ENCODE data around the gene PKNOX2.

The PKNOX2 gene

GRCh38 chr11:125262194-125262829 is 97.8 kb downstream of the PKNOX2 start:
- DNase-seq (ENCODE audit: low read depth), result no peak

DNA sequence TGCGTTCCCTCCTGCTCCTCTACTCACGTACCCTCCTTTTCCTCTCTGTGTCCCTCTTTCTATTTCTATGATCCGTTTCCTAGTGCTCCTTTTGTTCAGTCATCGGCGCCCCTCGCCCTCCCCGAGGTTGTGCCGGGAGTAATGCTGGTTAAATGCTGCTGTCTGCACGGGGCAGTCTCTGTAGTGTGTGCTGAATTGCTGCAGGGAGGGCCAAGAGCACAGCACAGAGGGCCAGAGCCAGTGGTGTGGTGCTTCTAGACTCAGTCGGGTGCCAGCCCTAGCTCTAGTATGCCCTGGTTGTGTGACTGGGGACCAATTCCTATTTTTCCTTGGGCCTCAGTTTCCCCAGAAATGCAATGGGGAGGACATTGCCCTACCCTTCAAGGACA is 98.3 kb downstream of the PKNOX2 start:
- no peak for DNase-seq (ENCODE audit: low read depth)

- DNase-seq (ENCODE audit: low read depth), result no peak
Measured at GRCh38 chr11:125263268-125263790, 98.8 kb downstream of the PKNOX2 start.

DNA sequence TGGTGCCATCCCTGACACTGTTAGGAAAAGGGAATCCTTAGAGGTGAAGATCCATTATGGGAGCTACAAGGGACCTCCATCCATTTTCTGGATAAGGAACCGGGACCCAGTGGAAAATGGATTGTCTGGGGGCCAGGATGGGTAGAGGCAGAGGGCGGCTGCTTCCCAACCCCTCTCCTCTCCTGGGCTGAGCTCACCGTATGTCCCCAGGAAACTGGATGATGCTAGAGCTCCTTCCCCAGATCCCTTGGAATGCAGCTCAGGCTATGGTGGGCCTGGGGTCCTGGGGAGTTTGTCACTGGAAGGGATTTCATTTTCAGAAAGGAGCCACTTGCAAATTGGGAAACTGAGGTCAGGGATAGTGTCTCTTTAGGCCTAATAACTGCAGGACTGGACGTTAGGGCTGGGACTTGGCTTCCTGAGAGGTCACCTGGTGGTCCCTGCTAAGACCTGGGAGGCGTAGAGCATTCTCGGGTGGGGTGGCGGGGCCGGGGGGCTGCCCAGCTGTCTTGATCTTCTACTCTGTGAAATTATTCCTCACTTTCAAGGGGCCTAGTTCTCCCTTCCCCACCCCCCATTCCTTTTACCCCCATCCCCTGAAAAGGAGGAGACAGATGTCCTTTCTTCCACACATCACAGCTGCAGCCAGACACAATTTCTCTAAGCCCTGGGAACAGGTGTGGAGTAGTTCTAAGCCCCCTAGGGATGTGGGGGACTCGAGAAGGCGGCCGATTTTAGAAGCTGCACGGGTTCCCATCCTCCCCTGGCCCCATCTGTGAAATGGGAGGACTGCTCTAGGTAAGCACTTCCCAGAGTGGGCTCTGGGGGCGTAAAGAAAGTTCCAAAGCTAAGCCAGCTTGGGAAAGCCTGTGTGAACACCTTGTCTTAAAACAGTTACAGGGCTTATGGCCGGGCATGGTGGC is 99.8 kb downstream of the PKNOX2 start:
- DNase-seq (ENCODE audit: low read depth), result no peak

GRCh38 chr11:125267548-125267947 is 103.0 kb downstream of the PKNOX2 start:
- no peak for DNase-seq (ENCODE audit: low read depth)

GRCh38 chr11:125268611-125269010 is 104.1 kb downstream of the PKNOX2 start:
- DNase-seq (ENCODE audit: low read depth), result no peak

GRCh38 chr11:125270106-125270505 is 105.6 kb downstream of the PKNOX2 start:
- DNase-seq (ENCODE audit: low read depth), result no peak

- no peak for DNase-seq (ENCODE audit: low read depth)
Measured at GRCh38 chr11:125270711-125271110, 106.2 kb downstream of the PKNOX2 start.

GRCh38 chr11:125271483-125272091 is 107.0 kb downstream of the PKNOX2 start:
- no peak for DNase-seq (ENCODE audit: low read depth)

DNA sequence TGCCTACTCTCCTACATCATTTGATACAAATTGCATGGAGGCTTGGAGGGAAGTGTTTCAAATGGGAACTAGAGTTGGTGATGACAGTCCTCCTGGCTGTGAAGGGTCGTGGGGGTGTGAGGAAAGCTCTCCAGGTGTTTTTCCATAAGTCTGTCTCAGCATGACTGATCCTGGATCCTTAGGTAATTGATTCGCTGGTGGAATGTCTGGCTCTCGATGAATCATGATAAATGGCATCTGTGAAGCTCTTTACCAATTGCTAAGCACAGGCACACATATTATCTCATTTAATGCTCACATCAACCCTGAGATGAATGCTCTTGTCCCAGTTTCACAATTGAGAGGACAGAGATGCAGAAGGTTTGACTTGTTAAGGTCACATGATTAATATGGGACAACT is 107.5 kb downstream of the PKNOX2 start:
- no peak for DNase-seq (ENCODE audit: low read depth)

GRCh38 chr11:125272821-125273220 is 108.3 kb downstream of the PKNOX2 start:
- DNase-seq (ENCODE audit: low read depth), result no peak

- no peak for DNase-seq (ENCODE audit: low read depth)
Measured at GRCh38 chr11:125273519-125274000, 109.0 kb downstream of the PKNOX2 start.

GRCh38 chr11:125274309-125274708 is 109.8 kb downstream of the PKNOX2 start:
- no peak for DNase-seq (ENCODE audit: low read depth)

DNA sequence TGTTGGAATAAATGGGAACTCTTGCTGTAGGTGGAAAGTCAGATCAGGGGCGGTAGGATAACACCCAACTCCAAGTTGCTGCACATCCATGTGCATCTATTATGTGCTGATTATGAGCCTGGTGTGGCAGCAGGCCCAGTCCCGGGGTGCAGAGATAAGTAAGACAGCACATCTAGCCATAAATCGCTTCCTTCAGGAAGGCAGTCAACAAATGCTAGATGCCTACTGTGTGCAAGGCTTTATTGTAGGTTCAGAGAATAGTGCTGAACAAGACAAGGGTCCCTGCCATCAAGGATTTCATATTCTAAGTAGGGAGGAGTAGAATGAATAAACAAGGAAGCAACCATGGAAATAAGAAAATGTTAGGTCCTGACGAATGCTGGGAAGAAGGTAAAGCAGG is 110.2 kb downstream of the PKNOX2 start:
- no peak for DNase-seq (ENCODE audit: low read depth)

- DNase-seq (ENCODE audit: low read depth), result no peak
Measured at GRCh38 chr11:125275905-125276618, 111.5 kb downstream of the PKNOX2 start.

- no peak for DNase-seq (ENCODE audit: low read depth)
Measured at GRCh38 chr11:125276619-125276976, 112.0 kb downstream of the PKNOX2 start.

- no peak for DNase-seq (ENCODE audit: low read depth)
Measured at GRCh38 chr11:125279676-125280418, 115.3 kb downstream of the PKNOX2 start.

DNA sequence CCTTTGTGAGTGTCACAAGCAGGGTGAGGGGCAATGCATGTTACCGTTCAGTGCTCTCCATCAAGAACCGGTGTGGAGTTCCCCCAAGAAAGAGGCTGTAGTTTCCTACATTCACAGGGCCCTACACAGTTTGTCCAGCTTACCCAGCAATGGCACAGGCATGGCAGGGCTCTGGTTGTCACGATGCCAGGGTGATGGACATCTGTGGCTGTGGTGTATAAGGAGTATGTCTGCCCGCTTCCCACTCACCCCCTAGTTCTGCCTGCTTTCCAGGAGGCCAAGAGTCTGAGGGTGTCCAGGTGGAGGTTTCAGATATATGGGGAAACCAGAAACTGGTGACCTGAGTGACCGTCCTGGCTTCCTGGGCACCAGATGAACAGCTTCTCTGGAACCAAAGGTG is 116.1 kb downstream of the PKNOX2 start:
- no peak for DNase-seq (ENCODE audit: low read depth)

- no peak for DNase-seq (ENCODE audit: low read depth)
Measured at GRCh38 chr11:125281831-125282595, 117.5 kb downstream of the PKNOX2 start.

GRCh38 chr11:125282596-125282914 is 118.0 kb downstream of the PKNOX2 start:
- DNase-seq (ENCODE audit: low read depth), result no peak

Data from activated T-helper 1 cell treated with Interleukin-2 at 50 U/mL for 16 hours (primary cell).